T-helper 22 cell (primary cell): Measurements from ENCODE around the gene ZYX.

Experiments used
- DNase-seq: peaks from one replicate; pipeline ENCODE4 v3.0.0-alpha.2; 2020; ENCODE audit warnings: low read depth

Gene ZYX

GRCh38 chr7:143362131-143363015, 18.8 kb upstream of the ZYX start, which contains the start of gene FAM131B:
Gene FAM131B, minus strand, starts transcription at chr7:143362713. Its CDS starts 110 bp downstream, at chr7:143362603.
- DNase-seq, result no peak

GRCh38 chr7:143363016-143363937, 17.9 kb upstream of the ZYX start:
- DNase-seq, result no peak

- DNase-seq, result no peak
These were observed 13.2 kb upstream of the ZYX start for GRCh38 chr7:143367972-143368371.

GRCh38 chr7:143368387-143368786, 12.8 kb upstream of the ZYX start:
- no peak for DNase-seq

- no peak for DNase-seq
These were observed 11.2 kb upstream of the ZYX start for GRCh38 chr7:143369678-143370651.

- DNase-seq, result peak; percentile 33
These were observed 9.1 kb upstream of the ZYX start for GRCh38 chr7:143372070-143372469.

- no peak for DNase-seq
These were observed 7.8 kb upstream of the ZYX start for GRCh38 chr7:143373255-143373794.

- no peak for DNase-seq
These were observed 6.6 kb upstream of the ZYX start for GRCh38 chr7:143374561-143374960.

GRCh38 chr7:143375298-143376034, 5.7 kb upstream of the ZYX start:
- peak; percentile 48 for DNase-seq

- no peak for DNase-seq
These were observed 4.7 kb upstream of the ZYX start for GRCh38 chr7:143376396-143376795.

GRCh38 chr7:143379611-143380259, 1.4 kb upstream of the ZYX start:
- DNase-seq, result no peak

GRCh38 chr7:143380260-143380645, 892 bp upstream of the ZYX start:
- peak; percentile 63 for DNase-seq

GRCh38 chr7:143381427-143382125, 431 bp downstream of the ZYX start:
- no peak for DNase-seq

GRCh38 chr7:143382126-143382790, 1.1 kb downstream of the ZYX start:
- no peak for DNase-seq

GRCh38 chr7:143382791-143383641, 1.9 kb downstream of the ZYX start:
- no peak for DNase-seq

GRCh38 chr7:143383642-143383957, 2.5 kb downstream of the ZYX start:
- no peak for DNase-seq

GRCh38 chr7:143384148-143384547, 3.0 kb downstream of the ZYX start:
- no peak for DNase-seq
